NCI-H2107 (cell line): Measurements from ENCODE around the gene ZBTB20.

ENCODE experiments used
- DNase-seq: peaks from one replicate; lab custom pipeline; 2025; lab: John Stamatoyannopoulos, UW

ZBTB20 gene

GRCh38 chr3:114672692-114673447 is 474.2 kb downstream of the ZBTB20 start:
- DNase-seq, result no peak

- DNase-seq, result no peak
Measured at GRCh38 chr3:114671741-114672510, 475.2 kb downstream of the ZBTB20 start.

DNA sequence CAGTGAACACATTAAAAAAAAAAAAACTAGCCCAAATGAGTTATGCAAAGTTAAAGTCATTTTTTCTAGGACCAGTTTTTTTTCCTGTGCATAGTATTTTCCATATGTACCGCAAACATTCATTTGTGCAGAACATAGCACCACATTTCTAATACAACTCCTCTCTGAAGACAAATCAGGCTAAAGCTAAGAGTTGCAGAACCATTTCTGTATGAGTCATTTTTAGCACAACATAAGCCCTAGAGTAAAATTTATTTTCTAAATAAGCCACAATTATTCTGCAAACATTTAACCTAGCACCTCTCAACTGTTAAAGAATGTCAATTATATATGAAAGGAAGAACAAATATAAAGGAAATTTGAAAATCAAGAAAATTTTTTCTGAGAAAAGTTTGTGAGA is 477.5 kb downstream of the ZBTB20 start:
- DNase-seq, result no peak

GRCh38 chr3:114668099-114668498 is 479.0 kb downstream of the ZBTB20 start:
- no peak for DNase-seq

GRCh38 chr3:114666623-114667022 is 480.5 kb downstream of the ZBTB20 start:
- DNase-seq, result no peak

DNA sequence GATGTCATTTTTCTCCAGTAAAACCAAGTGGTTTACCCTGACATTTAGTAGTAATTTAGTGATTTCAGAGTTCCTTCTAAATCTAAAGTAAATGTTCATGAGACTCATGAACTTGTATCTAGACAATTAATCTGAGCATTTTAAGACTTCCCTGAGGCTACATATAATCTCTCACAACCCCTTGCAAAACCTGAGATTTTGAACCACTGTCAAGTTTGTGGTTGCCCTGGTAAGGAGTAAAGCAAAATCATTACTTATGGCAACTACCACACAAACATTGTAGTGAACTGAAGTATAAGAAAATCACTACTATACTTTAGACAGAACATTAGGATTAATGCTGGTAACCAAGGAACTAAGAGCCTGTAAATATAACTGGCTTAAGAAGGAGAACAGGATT is 483.1 kb downstream of the ZBTB20 start:
- DNase-seq, result no peak

GRCh38 chr3:114660808-114661207 is 486.3 kb downstream of the ZBTB20 start:
- DNase-seq, result no peak

DNA sequence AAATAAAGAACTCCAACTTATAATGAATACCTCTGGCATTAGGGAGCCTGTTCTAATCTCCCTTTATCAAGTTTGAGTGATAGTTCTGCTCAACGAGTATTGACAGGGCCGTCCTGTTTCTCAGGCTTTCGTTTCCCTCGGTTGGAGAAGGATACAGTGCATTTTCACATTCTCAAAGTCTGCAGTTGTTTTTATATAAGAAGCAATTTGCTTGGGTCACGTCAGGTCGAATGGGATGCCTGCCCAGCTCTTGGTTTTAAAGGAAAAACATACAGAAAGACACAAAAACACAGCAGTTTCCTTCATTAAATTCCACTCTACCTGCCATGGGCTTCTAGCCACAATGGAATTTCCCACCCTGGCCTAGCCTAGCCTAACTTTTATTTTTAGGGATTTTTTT is 487.0 kb downstream of the ZBTB20 start:
- DNase-seq, result no peak

DNA sequence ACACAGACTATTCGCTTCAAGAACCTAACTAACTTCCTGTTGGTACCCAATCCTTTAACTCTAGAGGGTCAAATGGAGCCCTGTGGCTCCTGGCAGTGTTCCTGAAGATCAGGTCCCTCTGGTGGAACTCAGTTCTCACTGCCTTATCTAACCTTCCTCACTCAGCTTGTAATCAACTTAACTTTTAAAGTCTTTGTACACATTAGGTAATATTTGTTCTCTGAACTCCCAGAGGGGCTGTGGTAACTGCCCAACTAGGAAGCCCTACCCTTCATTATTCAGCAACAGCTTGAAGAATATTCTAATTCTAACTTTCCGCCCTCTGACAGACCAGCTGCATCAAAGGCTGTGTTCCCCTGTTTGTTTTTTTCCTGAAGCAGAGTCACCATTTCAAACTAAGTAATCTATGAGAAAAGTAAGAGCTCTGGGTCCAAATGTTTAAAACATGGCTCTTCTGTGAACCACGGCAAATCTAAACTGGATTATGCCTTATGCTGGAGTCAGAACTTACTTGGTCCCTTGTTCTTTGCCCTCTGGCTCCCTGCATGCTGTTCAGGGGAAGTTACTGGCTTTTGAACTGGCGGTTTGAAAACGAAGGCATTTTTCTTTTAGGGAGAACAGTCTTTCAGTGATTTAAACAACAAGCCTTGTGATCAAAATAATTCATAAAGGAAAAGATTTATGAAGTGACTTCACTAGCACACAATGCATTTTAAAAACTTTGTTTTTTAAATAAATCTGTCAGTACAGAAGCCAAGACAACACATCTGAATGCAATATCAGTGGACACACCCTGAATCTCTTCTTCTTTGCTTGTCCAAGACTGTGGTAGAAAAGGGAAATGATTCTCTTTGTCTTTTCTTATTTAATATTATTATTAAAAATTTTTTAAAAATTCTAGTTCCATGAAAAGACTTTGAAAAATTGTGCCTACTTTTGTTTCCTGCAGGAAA is 487.7 kb downstream of the ZBTB20 start:
- DNase-seq, result no peak

GRCh38 chr3:114651555-114651954 is 495.5 kb downstream of the ZBTB20 start:
- no peak for DNase-seq

GRCh38 chr3:114650808-114651207 is 496.3 kb downstream of the ZBTB20 start:
- DNase-seq, result no peak

DNA sequence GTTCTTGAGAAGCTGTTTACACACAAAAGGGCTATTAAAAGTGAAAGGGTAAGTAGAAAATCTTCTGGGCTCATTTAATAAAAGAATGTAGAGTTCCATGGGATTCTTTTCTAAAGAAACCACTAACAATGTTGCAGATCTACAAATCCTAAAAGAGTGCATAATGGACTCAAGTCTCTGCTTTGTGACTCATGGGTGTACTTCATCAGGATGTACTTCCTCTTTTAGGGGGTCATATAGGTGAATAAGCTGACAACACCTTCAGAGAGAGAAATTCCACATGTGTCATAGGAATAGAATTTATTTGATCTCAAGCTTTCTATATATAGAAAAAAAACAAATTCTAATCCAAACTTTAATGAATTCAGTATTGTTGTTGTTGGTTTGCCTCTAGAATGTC is 497.8 kb downstream of the ZBTB20 start:
- no peak for DNase-seq

GRCh38 chr3:114646526-114646925 is 500.6 kb downstream of the ZBTB20 start:
- DNase-seq, result no peak

DNA sequence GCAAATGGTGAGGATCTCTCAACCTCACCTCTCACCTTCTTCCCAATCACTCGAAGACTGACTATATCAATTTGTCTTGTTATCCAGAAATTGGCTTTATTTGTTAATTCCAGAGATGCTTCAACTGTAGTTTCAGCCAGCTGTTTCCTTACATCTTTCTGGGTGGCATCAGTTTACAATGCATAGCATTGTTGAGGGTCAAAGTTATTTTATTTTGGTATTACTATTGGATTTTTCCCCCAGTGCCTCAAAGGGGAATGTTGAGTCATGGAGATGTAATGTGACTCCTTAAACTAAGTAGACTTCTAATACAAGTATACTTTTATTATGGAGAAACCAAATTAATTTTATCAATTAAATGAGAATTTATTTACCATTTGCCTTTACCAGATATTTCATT is 501.7 kb downstream of the ZBTB20 start:
- no peak for DNase-seq

GRCh38 chr3:114644367-114644766 is 502.7 kb downstream of the ZBTB20 start:
- no peak for DNase-seq

- no peak for DNase-seq
Measured at GRCh38 chr3:114642951-114643741, 503.9 kb downstream of the ZBTB20 start.

- no peak for DNase-seq
Measured at GRCh38 chr3:114640126-114640525, 507.0 kb downstream of the ZBTB20 start.

DNA sequence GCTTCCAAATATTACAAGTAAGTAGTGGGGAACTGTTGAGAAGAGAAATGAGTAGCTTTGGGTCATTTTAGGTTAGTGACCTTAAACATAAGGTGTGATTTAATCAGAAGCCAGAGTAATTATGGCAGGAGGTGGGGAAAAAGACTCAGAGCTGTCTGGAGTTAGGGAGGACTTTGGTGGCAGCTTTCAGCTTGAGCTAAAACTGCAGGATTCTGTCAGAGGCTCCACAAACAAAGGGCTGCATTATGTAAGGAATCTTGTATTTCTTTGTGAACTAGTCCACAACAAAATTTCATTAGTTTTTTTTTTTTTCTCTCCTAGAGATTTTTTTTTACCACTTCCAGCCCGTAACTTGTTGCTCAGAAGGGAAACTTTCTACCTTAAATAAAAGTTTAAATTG is 507.9 kb downstream of the ZBTB20 start:
- DNase-seq, result no peak

DNA sequence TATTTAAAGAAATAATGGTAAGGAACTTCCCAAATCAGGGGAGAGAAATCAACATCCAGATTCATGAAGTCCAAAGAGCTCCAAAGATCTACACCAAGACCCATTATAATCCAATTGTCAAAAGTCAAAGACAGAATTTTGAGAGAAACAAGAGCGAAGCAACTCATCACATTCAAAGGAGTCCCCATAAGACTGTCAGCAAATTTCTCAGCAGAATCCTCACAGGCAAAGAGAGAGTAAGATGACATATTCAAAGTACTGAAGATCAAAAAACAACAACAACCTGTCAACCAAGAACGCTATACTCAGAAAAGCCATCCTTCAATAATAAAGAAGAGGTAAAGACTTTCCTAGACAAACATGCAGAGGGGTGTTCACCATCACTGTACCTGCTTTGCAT is 511.2 kb downstream of the ZBTB20 start:
- DNase-seq, result no peak

- DNase-seq, result no peak
Measured at GRCh38 chr3:114634635-114635034, 512.5 kb downstream of the ZBTB20 start.

DNA sequence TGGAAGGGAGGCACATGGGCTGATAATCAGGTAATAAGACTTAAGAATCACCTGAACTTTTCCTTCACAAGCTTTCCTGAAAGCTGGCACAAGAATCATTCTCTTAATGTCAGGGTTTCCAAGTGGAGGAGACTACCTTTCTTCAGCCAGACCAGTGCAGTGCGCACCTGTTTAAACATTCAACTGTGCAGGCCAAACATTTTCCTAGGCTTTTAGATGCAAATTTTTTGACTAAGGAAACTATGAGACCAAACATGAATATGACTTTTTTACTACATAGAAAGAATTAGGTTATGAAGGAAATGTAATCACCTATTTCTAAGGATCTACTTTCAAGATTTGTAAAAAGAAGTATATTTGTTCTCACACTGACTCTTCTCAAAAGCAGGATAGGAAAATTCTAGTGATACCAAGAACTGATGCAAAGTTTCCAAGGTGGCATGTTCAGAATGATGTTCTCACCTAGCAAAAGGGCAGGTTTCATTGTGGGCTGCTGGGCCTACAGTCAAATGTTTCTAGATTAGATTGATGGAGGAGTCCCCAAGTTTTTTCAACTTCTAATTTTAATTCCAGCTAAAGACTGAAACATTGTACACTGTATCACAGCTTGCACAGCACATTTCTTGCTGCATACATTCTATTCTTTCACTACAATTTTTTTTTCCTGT is 514.2 kb downstream of the ZBTB20 start:
- DNase-seq, result no peak
